Activated CD8-positive, alpha-beta T cell treated with anti-CD3 and anti-CD28 coated beads for 36 hours (primary cell): Measurements from ENCODE around the gene COL20A1. TPM values are rescaled to one million over a fixed set of nuclear protein-coding genes. Genes with fewer than 3 reads are reported as not detected.
A peak's percentile ranks its signal among the peaks of the same experiment; 100 is the strongest.

Experiments used
- ATAC-seq: fragments of 200-7000 bp; cut with Tn5 transposase; one replicate; pipeline ENCODE4 v1.10.0; 2021; ENCODE audit warnings: mild to moderate bottlenecking, moderate library complexity
- CTCF ChIA-PET: fragments of 350-600 bp; sonication (Branson Sonifier 250); formaldehyde crosslinking; loops from one replicate; lab custom pipeline; 2021; ENCODE audit warnings: antibody characterized with exemption; lab: Charles Lee
- POLR2A ChIA-PET: fragments of 350-600 bp; sonication (Branson Sonifier 250); formaldehyde crosslinking; loops from one replicate; lab custom pipeline; 2021; ENCODE audit warnings: antibody characterized with exemption; lab: Charles Lee
- DNase-seq: peaks from one replicate; pipeline ENCODE4 v3.0.0-alpha.2; 2020
- H3K27ac Mint-ChIP-seq: one replicate; pipeline ENCODE4 v1.8.0; 2021; ENCODE audit warnings: mild to moderate bottlenecking, mixed read lengths
- H3K27me3 Mint-ChIP-seq: one replicate; pipeline ENCODE4 v1.8.0; 2021; ENCODE audit warnings: mixed read lengths
- H3K36me3 Mint-ChIP-seq: one replicate; pipeline ENCODE4 v1.8.0; 2021; ENCODE audit warnings: low read depth, mixed read lengths
- H3K4me1 Mint-ChIP-seq: one replicate; pipeline ENCODE4 v1.8.0; 2021; ENCODE audit warnings: low read depth, mixed read lengths
- H3K4me3 Mint-ChIP-seq: one replicate; pipeline ENCODE4 v1.8.0; 2021; ENCODE audit warnings: mild to moderate bottlenecking, moderate library complexity, mixed read lengths
- H3K9me3 Mint-ChIP-seq: one replicate; pipeline ENCODE4 v1.8.0; 2021; ENCODE audit warnings: mixed read lengths
- CTCF ChIP-seq: fragments of 200-600 bp; IDR thresholded peaks from one replicate; pipeline ENCODE4 v1.8.0; 2022; ENCODE audit warnings: antibody characterized with exemption, mild to moderate bottlenecking
- intact Hi-C: fragments of 100-400 bp; cut with micrococcal nuclease; formaldehyde crosslinking; loops from one replicate; pipeline ENCODE4 v1.10.0; 2022
- total RNA-seq, 2 experiments: library from RNA; stranded (reverse); gene quantifications; one replicate each; pipeline ENCODE4 v1.2.3, GENCODE V29; 2021

COL20A1 gene
- total RNA-seq, 2 experiments from 2014 or later = 0.04 TPM; not detected in 1

- H3K27ac Mint-ChIP-seq = peak overlapping the region; percentile 83
- ChIA-PET POLR2A (interaction anchor here (1.0 to 1.5 kb wide), 3 partner anchors 8 to 12 kb away, joined by 3 to 6 read pairs (median 4); partner anchors contain the start of gene ARFGAP1), CTCF (interaction anchor here (1.0 to 1.7 kb wide), 3 partner anchors 10 to 98 kb away, joined by 3 to 8 read pairs (median 4); no protein-coding TSS in a partner anchor)
- no peaks in the 10 kb centered on the region for H3K27me3 Mint-ChIP-seq
- ATAC-seq (peak; percentile 24), DNase-seq (peak; percentile 29)
- no peaks in the 10 kb centered on the region for H3K9me3 Mint-ChIP-seq
- no peak for TF ChIP-seq CTCF
- H3K4me1 Mint-ChIP-seq = peaks cover 3% of the 10 kb centered on the region
- H3K4me3 Mint-ChIP-seq = peak overlapping the region; percentile 70
- H3K36me3 Mint-ChIP-seq = peaks cover 5% of the 10 kb centered on the region
- intact Hi-C loops = no loop called here
Measured at GRCh38 chr20:63284544-63284949, 8.4 kb upstream of the COL20A1 start.

- no peak for TF ChIP-seq CTCF
- ChIA-PET CTCF (interaction anchor here (1.6 kb wide), 1 partner anchor 61 kb away, joined by 8 read pairs; no protein-coding TSS in a partner anchor), POLR2A (interaction anchor here (1.0 to 1.5 kb wide), 3 partner anchors 9 to 12 kb away, joined by 3 to 6 read pairs (median 4); partner anchors contain the start of gene ARFGAP1)
- Mint-ChIP-seq H3K4me1 (peaks cover 3% of the 10 kb centered on the region), H3K9me3 (no peaks in the 10 kb centered on the region), H3K27me3 (no peaks in the 10 kb centered on the region), H3K36me3 (peaks cover 5% of the 10 kb centered on the region), H3K4me3 (peak overlapping the region; percentile 70), H3K27ac (no peak overlapping the region)
- intact Hi-C loops = no loop called here
- ATAC-seq (no peak), DNase-seq (no peak)
Measured at GRCh38 chr20:63284981-63285524, 7.9 kb upstream of the COL20A1 start.

GRCh38 chr20:63285636-63286615 lies 7.1 kb upstream of the COL20A1 start:
- DNase-seq (no peak), ATAC-seq (no peak)
- intact Hi-C loops = no loop called here
- Mint-ChIP-seq H3K27me3 (no peaks in the 10 kb centered on the region), H3K36me3 (peaks cover 3% of the 10 kb centered on the region), H3K4me3 (peak overlapping the region; percentile 18), H3K4me1 (peaks cover 3% of the 10 kb centered on the region), H3K27ac (no peak overlapping the region), H3K9me3 (no peaks in the 10 kb centered on the region)
- ChIA-PET CTCF (no interaction called here), POLR2A (interaction anchor here (1.5 to 1.7 kb wide), 2 partner anchors 10 kb away, joined by 4 to 6 read pairs; no protein-coding TSS in a partner anchor)
- TF ChIP-seq CTCF = no peak

- TF ChIP-seq CTCF = no peak
- DNase-seq (no peak), ATAC-seq (no peak)
- ChIA-PET POLR2A (interaction anchor here (1.7 kb wide), 1 partner anchor 9 kb away, joined by 4 read pairs; no protein-coding TSS in a partner anchor), CTCF (interaction anchor here (1.4 kb wide), 1 partner anchor 10 kb away, joined by 6 read pairs; no protein-coding TSS in a partner anchor)
- H3K27ac Mint-ChIP-seq = no peak overlapping the region
- no peaks in the 10 kb centered on the region for H3K27me3 Mint-ChIP-seq
- peaks cover 3% of the 10 kb centered on the region for H3K4me1 Mint-ChIP-seq
- no peak overlapping the region for H3K4me3 Mint-ChIP-seq
- no peaks in the 10 kb centered on the region for H3K9me3 Mint-ChIP-seq
- H3K36me3 Mint-ChIP-seq = peaks cover 3% of the 10 kb centered on the region
- intact Hi-C loops = no loop called here
Measured at GRCh38 chr20:63286781-63287696, 5.9 kb upstream of the COL20A1 start.
